GM12891 (cell line): ENCODE measurements around the gene MED13L.

Experiments used
- PAX5 ChIP-seq: IDR thresholded peaks from 2 replicates; pipeline ENCODE4 v1.6.1; 2011; ENCODE audit warnings: low read length, moderate library complexity, mild to moderate bottlenecking; ENCODE audit not compliant: insufficient read depth, severe bottlenecking
- POLR2A ChIP-seq: IDR thresholded peaks from 2 replicates; pipeline ENCODE4 v1.6.1; 2011; ENCODE audit warnings: low read depth, low read length, control low read depth
- POLR2AphosphoS5 ChIP-seq: IDR thresholded peaks from 2 replicates; pipeline ENCODE4 v1.6.1; 2011; ENCODE audit warnings: low read depth, low read length, control low read depth
- SPI1 ChIP-seq: IDR thresholded peaks from 2 replicates; pipeline ENCODE4 v1.6.1; 2011; ENCODE audit warnings: low read depth, low read length, control low read depth
- TAF1 ChIP-seq: IDR thresholded peaks from 2 replicates; pipeline ENCODE4 v1.6.1; 2011; ENCODE audit warnings: low read depth, low read length, control low read depth

DNA sequence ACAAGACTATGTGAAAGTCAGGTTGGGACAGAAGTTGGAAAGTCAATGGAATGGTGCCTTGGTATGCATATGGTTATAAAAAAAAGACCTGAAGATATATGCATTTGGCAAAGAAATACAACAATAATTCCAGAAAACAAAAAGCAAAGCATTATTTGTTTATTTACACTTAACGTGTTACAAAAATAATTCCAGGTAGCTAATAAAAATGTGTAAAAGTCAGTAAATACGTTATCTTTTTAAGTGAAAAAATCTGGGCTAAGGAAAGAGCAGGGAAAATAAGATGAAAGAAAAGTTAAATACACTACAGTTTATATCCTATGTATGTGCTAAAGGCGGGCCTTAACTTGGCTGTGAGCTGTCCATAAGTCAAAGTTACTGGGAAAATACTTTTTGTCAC, 266.3 kb downstream of the MED13L start:
- TF ChIP-seq TAF1: no peak
- no peak for TF ChIP-seq POLR2AphosphoS5
- TF ChIP-seq POLR2A: no peak
- no peak for TF ChIP-seq PAX5
- no peak for TF ChIP-seq SPI1
